BJ (cell line): Measurements from ENCODE around the gene GLIPR1. TPM values are rescaled to one million over a fixed set of nuclear protein-coding genes. Genes with fewer than 3 reads are reported as not detected.

Experiments used
- CTCF ChIA-PET: fragments of 350-600 bp; formaldehyde crosslinking; extraction: SDS; loops from one replicate; lab custom pipeline; 2021; ENCODE audit warnings: antibody characterized with exemption, inconsistent platforms; lab: Yijun Ruan, JAX
- POLR2A ChIA-PET: fragments of 300-600 bp; sonication (Branson Sonifier 250); formaldehyde crosslinking; extraction: SDS; loops from one replicate; lab custom pipeline; 2021; ENCODE audit warnings: antibody characterized with exemption; lab: Charles Lee
- DNase-seq: peaks from one replicate; pipeline ENCODE4 v3.0.0-alpha.2; 2011; ENCODE audit warnings: low read depth
- H3K27me3 ChIP-seq: 2 replicates; pipeline ENCODE4 v1.6.0; 2011; ENCODE audit warnings: low read length; ENCODE audit not compliant: control insufficient read depth, insufficient read depth
- H3K36me3 ChIP-seq: 2 replicates; pipeline ENCODE4 v1.5.1; 2011; ENCODE audit warnings: low read length; ENCODE audit not compliant: control insufficient read depth, insufficient read depth
- H3K4me3 ChIP-seq: 2 replicates; pipeline ENCODE4 v1.5.1; 2011; ENCODE audit warnings: low read depth, mild to moderate bottlenecking, control low read depth, low read length
- CTCF ChIP-seq: IDR thresholded peaks from 2 replicates; pipeline ENCODE4 v1.5.1; 2011; ENCODE audit warnings: low read depth, mild to moderate bottlenecking, control low read depth, inconsistent platforms, low read length, moderate library complexity; ENCODE audit not compliant: insufficient read depth
- polyA plus RNA-seq: library from polyadenylated mRNA; depleted of rRNA; stranded (reverse); fragments of >200 nt; gene quantifications from 2 replicates; pipeline ENCODE4 v1.2.3, GENCODE V29; 2011

GLIPR1 gene
- polyA plus RNA-seq, 1 experiment, result 175 TPM

GRCh38 chr12:75503459-75503858, 22.9 kb downstream of the GLIPR1 start:
- TF ChIP-seq CTCF, result no peak
- ChIA-PET CTCF (interaction anchor here (0.6 to 2.2 kb wide), 3 partner anchors 112 to 465 kb away, joined by 3 to 11 read pairs (median 4); partner anchors contain the start of genes GLIPR1L1 and GLIPR1L2), POLR2A (no interaction called here)
- Histone ChIP-seq H3K27me3 (no peaks in the 10 kb centered on the region), H3K4me3 (no peak overlapping the region), H3K36me3 (peaks cover 3% of the 10 kb centered on the region)
- no peak for DNase-seq

- no peak for DNase-seq
- ChIA-PET CTCF (interaction anchor here (1.5 to 2.2 kb wide), 3 partner anchors 18 to 169 kb away, joined by 3 to 11 read pairs (median 7); partner anchors contain the start of genes GLIPR1L1 and GLIPR1L2), POLR2A (no interaction called here)
- H3K4me3 ChIP-seq, result no peak overlapping the region
- H3K27me3 ChIP-seq, result no peaks in the 10 kb centered on the region
- peaks cover 3% of the 10 kb centered on the region for H3K36me3 ChIP-seq
- TF ChIP-seq CTCF, result no peak
These were observed 23.3 kb downstream of the GLIPR1 start for GRCh38 chr12:75503866-75504265.

GRCh38 chr12:75505706-75506312, 25.3 kb downstream of the GLIPR1 start:
- H3K27me3 ChIP-seq, result no peaks in the 10 kb centered on the region
- TF ChIP-seq CTCF, result peak; percentile 67
- H3K36me3 ChIP-seq, result peaks cover 2% of the 10 kb centered on the region
- CTCF ChIA-PET, result interaction anchor here (0.8 to 2.2 kb wide), 3 partner anchors 26 to 171 kb away, joined by 3 to 11 read pairs (median 8); partner anchors contain the start of genes GLIPR1, GLIPR1L1 and GLIPR1L2
- no peak for DNase-seq
- H3K4me3 ChIP-seq, result no peak overlapping the region
- POLR2A ChIA-PET, result no interaction called here

GRCh38 chr12:75507086-75507485, 26.5 kb downstream of the GLIPR1 start:
- no peak overlapping the region for H3K4me3 ChIP-seq
- no peak for DNase-seq
- ChIA-PET CTCF (interaction anchor here (1.0 to 1.7 kb wide), 3 partner anchors 116 to 818 kb away, joined by 3 to 4 read pairs (median 4); partner anchors contain the start of gene GLIPR1L2), POLR2A (no interaction called here)
- H3K36me3 ChIP-seq, result peaks cover 2% of the 10 kb centered on the region; the same call in 1 of the 2 replicates
- no peak for TF ChIP-seq CTCF
- H3K27me3 ChIP-seq, result no peaks in the 10 kb centered on the region

GRCh38 chr12:75508159-75508558, 27.6 kb downstream of the GLIPR1 start:
- ChIA-PET POLR2A (no interaction called here), CTCF (interaction anchor here (0.6 to 1.7 kb wide), 3 partner anchors 24 to 837 kb away, joined by 3 to 4 read pairs (median 4); partner anchors contain the start of gene GLIPR1L2)
- H3K27me3 ChIP-seq, result no peaks in the 10 kb centered on the region
- no peak for DNase-seq
- peaks cover 2% of the 10 kb centered on the region; the same call in 1 of the 2 replicates for H3K36me3 ChIP-seq
- no peak overlapping the region for H3K4me3 ChIP-seq
- no peak for TF ChIP-seq CTCF
